Body of pancreas (tissue), 4 donors: ENCODE measurements around the gene FHOD3.

Source experiments
- CTCF ChIP-seq, 7 experiments: fragments of 450-650 bp in 4 of 7; fragments of 200-600 bp in 3 of 7; sonication (generic) in 3 of 7; IDR thresholded peaks; one replicate each; pipeline ENCODE4 v1.5.1; 2016 to 2019; ENCODE audit warnings: antibody characterized with exemption in 7 of 7
- POLR2A ChIP-seq, 3 donors: fragments of 450-650 bp; IDR thresholded peaks; one replicate each; pipeline ENCODE4 v1.6.1; 2016; ENCODE audit warnings: antibody characterized with exemption in 3 of 3, mild to moderate bottlenecking in 2 of 3

- TF ChIP-seq CTCF (IDR thresholded peaks at IDR 0.05) (no peak), POLR2A (IDR thresholded peaks at IDR 0.05) (no peak)
Observed at GRCh38 chr18:36513556-36513955, 216.0 kb downstream of the FHOD3 start.
